Measurements from ENCODE around the gene ADGRV1.

The ADGRV1 gene

DNA sequence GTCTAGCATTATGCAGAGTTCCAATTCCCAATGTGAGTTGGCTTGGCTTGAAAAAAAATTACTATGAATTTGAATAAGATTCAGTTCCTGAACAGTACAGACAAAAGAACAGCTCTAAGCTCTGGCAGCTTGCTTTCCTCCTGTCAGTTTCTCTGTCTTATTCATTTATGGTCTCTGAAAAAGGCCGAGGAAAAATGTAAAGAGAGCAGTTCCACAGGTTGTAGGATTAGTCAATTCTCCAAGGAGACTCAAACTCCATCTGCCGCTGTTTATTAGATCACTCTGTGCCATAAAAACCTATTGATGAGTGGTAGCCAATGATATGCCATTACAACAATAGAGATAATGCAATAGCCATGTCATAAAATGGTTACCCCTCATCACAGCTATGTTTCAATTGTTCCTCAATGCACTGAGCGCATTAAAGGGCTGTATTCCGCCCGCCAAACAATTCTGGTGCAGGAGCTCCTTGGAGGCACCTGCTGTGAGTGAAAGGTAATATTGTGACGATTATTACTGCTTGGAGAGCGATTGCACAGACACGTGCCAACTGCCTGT lies 636.3 kb downstream of the ADGRV1 start:
- DNase-seq (ENCODE audit: low read depth in 2 of 2), result no peak

DNA sequence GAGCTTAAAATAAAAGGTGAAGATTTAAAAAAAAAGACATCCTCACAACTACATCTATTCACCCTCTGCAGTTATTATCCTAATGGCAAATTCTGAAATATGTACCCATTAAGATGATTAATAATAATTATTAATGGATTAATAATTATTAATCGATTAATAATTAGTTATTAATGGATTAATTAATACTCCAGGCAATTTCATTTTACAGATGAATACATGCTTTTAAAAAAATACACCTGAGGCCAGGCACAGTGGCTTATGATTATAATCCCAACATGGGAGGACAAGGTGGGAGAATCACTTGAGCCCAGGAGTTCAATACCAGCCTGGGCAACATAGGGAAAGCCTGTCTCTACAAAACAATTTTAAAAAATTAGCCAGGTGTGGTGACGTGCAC lies 642.1 kb downstream of the ADGRV1 start:
- DNase-seq (ENCODE audit: low read depth in 2 of 2), result no peak

DNA sequence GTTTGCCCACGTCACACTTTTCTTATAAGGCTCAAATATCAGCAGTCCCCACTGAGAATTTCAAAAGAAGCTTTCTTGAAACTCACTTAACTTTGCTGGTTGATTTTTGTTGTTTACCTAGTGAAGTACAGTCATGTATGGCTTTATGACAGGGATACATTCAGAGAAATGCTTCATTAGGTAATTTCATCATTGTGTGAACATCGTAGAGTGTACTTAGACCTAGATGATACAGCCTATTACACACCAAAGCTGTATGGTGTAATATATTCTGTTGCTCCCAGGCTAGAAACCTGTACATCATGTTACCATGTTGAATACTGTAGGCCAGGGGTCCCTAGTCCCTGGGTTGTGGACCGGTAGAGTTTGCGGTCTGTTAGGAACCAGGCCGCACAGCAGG lies 647.5 kb downstream of the ADGRV1 start:
- no peak for DNase-seq (ENCODE audit: low read depth in 2 of 2)

DNA sequence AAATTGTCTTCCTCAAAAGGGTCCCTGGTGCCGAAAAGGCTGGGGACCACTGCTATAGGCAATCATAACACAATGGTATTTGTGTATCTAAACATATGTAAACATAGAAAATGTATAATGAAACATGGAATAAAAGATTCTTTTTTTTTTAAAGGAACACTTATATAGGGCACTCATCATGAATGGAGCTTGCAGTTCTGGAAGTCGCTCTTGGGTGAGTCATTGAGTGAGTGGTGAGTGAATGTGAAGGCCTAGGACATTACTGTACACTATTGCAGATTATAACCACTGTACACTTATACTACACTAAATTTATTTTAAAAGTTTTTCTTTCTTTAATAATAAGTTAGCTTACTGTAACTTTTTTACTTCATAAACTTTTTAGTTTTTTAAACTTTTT lies 648.1 kb downstream of the ADGRV1 start:
- no peak for DNase-seq (ENCODE audit: low read depth in 2 of 2)

DNA sequence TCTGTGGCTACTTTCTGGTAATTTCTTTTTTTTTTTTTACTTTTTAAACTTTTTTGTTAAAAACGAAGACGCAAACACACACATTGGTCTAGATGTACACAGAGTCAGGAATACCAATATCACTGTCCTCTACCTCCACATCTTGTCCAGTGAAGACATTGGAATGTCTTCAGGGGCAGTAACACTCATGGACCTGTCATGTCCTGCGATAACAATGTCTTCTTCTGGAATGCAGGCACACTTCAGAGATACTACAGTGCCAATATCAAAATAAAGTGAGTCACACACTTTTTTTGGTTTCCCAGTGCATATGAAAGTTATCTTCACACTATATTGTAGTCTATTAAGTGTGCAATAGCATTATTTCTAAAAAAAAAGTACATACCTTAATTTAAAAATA lies 648.7 kb downstream of the ADGRV1 start:
- no peak for DNase-seq (ENCODE audit: low read depth in 2 of 2)

DNA sequence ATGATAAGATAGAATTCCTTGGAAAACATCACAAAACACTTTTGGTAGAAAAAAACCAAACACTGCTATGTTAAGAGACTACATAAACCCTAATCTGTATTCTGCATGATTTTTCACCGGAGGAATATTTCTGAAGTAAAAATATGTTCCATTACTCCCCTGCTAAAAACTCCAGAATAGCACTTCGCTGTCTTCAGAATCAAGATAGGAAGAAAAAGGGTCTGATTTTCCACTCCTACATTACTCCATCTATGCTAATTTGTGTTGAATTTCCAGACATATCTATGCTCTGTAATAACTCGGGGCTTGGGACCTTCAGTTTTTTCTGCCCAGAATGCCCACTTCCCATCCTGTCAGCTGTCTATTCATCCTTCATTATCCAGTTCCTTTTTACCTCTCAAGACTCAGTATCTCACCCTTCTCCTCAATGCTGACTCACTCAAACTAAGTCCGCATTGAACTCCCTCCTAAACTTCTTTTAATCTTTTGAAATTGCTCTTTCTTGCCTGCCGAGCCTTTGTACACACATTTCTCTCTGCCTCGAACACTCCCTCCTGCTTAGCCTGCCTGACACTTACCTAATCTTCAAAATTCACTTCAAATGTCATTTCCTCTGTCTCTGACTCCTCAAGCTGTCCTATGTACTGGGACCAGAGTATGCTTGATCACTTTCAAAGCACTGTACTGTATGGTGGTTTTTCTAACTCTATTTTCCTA lies 653.6 kb downstream of the ADGRV1 start:
- no peak for DNase-seq (ENCODE audit: low read depth in 2 of 2)

DNA sequence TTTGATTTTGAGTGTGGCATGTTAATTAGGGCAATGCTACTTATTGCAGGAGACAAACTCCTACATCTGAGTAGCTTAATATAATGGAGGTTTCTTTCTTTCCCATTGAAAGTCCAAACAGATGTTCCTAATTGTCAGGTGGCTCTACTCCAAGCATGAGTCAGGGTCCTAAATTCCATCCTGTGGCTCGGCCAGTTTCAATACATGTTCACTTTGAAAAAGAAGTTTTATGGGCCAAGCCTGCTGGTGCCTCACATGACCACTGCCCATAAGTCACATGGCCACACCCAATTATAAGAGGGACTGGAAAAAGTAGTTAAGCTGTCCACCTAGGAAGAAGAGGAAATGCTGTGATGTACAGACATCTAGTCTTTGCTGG lies 654.1 kb downstream of the ADGRV1 start:
- DNase-seq (ENCODE audit: low read depth in 2 of 2), result no peak
